ENCODE data around the gene NDUFS7.
"Not testable (repeated sequence)": the region's sequence is repeated elsewhere in the genome, so short reads cannot be mapped to it uniquely, and the experiment has no call there.

Gene NDUFS7

GRCh38 chr19:1420085-1420484, 36.4 kb downstream of the NDUFS7 start:
- DNase-seq, result not testable (repeated sequence)

DNA sequence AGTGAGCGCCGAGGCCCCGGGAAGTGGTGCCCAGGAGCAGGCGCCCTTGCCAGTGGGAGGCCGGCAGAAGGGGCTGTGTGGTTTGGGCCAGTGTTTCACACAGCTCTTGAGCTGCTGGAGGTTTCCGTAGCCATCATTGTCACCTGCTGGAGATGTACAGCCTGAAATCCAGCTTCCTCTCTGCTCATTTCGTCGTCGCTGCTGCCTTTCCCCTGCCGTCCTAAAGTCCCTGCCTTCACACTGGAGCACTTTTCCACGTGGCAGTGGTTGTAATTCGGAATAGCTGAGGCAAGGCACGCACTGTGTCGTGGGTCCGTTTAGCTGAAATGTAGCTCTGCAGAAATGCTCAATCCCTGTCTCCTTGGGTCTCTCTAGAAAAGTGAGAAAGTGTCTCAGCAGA, 36.9 kb downstream of the NDUFS7 start:
- DNase-seq, result no peak

DNA sequence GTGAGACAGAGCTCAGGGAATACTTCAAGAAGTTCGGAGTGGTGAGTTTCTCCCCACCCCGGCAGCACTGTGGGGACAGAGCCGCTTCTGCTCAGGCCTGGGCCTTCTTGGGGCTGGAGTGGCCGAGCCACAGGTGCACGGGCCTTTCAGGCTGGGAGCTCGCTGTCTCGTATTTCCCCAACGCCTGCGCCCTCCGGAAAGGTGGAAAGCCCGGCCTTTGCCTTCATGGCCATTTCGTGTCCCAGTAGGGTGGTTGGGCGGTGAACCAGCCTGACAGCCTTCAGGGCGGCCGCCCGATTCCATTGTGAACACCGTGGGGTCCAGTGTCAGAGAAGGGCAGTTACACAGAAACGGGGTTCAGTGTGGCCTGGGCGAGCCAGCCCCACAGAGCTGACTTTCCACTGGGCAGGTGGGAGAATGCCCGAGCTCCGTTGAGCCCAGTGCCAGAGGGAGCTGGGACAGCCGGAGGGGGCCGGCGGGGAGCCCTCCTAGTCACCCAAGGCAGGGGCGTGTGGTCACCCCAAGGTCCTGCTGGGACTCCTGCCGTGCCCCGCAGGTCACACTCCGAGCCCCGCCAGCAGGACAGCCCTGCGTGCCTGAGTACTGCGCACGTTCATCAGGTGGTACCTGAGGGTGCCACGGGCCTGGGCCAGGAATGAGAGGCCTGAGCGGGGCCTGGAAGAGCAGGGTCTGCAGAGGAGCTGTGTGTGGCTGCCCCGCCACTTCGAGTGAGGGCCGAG, 37.7 kb downstream of the NDUFS7 start:
- DNase-seq, result no peak

DNA sequence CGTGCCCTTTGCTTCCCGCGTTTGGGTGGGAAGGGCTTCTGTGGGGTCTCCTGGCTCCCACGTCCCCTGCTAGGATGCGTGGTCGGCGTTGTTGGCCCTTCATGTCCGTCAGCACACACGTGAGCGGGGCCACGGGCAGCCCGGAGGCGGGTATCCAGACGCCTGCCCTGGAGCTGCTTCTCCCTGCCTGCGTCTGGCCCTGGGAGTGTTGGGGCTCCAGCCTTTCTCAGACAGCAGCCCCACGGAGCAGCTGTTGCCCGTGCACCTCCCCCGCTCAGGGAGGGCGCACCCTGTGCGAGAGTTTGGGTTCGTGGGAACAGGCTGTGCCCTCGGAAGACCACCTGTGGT, 38.2 kb downstream of the NDUFS7 start:
- DNase-seq, result no peak

DNA sequence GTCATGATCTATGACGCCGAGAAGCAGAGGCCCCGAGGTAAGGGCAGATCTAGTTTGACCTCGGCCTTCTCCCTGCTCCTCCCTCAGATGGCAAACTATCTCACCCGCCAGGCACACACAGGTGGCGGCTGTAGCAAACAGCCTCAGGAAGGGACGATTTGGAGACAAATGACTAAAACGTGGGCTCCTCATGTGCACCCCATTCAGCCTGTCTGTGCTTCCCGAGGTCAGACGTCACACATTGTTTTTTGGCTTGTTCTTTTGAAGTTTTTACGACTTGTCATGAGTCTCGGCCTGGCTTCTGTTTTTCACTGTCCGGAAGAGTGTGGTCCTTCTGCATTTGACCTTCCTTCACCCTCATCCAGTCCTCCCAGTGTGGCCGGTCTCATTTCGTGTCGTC, 38.7 kb downstream of the NDUFS7 start:
- DNase-seq, result no peak

GRCh38 chr19:1422943-1423342, 39.2 kb downstream of the NDUFS7 start:
- no peak for DNase-seq

GRCh38 chr19:1423436-1424191, 39.9 kb downstream of the NDUFS7 start:
- DNase-seq, result no peak

DNA sequence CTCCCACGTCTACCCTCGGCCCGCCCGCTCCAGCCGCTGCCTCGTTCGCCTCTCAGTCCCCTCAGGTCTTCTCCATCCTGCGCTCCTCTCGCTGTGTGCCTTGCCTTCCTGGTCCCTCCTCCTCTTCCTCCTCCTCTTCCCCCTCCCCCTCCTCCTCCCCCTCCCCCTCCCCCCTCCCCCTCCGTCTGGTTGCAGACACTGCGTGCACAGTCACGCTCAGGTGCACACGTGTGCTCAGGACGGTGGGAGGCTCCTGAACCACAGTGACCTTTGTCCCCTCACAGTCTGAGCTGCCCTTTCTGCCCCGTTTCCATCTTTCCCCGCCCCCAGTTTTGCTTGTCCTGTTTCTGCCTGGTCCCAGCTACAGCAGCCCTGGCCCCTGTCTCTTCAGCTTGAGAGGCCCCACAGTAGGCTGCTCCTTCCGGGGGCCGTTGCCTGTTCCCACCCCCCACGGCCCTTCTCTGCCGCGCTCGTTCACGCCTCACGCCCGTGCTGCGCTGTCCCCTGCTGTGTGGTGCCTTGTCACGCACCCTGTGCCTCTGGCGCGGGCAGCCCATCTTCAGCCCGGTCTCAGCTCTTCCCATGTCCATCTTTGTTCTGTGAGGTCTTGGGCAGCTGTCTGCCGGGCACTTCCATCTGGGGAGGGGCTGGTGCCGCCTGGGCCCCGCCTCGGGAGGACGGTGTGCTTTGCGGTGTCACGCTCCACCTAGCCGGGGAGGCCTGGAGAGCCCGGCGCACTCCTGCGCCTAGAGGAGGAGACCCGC, 40.7 kb downstream of the NDUFS7 start:
- DNase-seq, result no peak

- no peak for DNase-seq
Measured at GRCh38 chr19:1425102-1425837, 41.6 kb downstream of the NDUFS7 start.

- DNase-seq, result no peak
Measured at GRCh38 chr19:1425902-1426301, 42.2 kb downstream of the NDUFS7 start.

DNA sequence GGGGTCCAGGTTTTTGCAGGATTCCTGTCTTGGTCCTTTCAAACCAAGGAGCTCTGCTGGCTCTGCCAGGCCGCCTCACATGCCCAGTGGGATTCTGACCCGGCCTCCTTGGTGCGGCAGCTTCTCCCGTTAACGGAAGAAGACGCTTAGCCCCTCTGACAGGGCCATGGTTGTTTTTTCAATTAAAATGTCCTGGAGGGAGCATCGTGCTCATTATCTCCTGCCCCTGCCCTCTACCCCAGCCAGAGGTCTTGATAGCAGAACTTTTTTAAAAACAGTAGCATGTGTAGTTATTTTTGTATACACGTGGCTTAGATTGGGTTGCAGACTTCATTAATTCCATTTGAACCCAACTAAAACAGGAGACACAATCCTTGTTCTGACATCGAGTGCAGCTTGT, 43.0 kb downstream of the NDUFS7 start:
- DNase-seq, result no peak

- DNase-seq, result no peak
Measured at GRCh38 chr19:1427221-1427920, 43.7 kb downstream of the NDUFS7 start.

DNA sequence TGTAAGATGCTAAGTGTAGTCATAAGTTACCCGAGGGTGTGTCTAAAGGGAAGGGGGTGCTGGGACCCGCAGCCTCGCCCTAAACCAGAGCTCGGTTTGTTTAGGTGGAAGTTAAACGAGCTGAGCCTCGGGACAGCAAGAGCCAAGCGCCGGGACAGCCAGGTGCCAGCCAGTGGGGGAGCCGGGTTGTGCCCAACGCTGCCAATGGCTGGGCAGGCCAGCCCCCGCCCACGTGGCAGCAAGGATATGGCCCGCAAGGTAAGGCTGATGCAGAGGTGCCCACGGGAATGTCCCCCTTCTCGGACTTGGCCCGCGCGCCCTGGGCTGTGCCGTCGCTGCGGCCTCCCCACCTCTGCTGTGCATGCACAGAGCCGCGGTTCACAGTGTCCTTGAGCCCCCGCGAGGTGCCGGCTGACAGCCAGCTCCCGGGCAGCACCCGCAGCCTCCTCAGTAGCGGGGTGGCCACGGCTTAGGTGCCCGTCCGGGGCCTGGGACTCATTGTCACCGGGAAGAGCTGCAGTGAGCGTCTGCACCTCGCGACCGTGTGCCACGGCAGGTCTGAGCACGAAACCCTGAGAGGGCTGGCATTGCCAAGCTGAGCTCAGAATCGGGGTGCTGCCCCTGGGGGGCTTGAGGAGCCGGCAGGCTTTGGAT, 45.2 kb downstream of the NDUFS7 start:
- DNase-seq, result no peak

DNA sequence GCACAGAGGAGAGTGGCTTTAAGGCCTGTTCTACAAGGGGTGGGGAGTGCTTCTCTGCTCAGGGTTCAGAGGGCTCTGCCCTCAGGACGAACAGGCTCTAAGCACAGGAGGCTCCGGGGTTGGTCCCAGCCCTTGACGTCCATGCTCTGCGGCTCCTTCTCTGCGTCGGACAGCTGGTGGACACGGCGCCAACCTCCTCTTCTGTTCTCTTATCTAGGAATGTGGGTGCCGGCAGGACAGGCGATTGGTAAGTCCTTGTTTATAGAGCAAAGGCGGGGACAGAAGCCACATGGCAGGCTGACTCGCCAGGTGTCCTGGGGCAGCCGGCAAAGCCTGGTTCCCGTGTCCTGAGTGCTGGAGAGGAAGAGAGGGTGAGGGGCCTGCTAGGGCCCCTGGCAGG, 46.0 kb downstream of the NDUFS7 start:
- DNase-seq, result no peak

GRCh38 chr19:1430246-1430645, 46.5 kb downstream of the NDUFS7 start:
- no peak for DNase-seq

DNA sequence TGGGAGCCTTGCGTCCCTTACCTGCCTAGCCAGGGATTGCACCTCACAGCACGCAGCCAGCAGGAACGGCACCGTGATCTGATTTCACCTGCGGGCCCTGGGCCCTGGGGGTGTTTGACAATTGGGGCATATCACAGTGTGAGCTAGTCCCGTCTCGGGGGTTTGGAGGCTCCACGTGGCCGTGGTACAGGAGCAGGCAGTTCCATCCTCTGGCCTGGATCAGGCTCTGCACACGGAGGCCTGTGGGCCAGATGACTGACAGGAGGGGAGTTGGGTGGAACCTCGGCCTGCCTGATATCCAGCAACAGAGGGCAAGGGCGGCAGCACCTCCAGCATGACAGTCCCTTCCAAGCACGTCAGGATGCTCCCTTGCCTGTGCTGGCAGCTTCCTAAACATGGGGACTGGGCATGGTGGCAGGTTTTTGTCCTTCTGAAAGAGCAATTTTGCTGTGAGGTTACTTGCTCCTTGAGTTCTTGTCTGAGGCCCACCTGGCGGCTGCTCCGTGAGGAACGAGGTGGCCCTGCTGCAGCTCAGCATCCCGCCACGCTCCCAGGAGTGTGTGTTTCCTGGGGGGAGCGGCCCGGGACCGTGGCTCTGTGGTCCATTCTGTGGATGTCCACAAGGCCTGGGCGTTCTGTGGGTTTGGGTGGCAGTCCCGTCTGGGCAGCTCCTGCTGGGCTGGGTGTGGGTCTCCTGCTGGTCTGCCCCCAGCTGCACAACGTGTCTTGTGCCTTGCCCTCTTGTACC, 48.2 kb downstream of the NDUFS7 start:
- no peak for DNase-seq

- no peak for DNase-seq
Measured at GRCh38 chr19:1432507-1432887, 48.8 kb downstream of the NDUFS7 start.

DNA sequence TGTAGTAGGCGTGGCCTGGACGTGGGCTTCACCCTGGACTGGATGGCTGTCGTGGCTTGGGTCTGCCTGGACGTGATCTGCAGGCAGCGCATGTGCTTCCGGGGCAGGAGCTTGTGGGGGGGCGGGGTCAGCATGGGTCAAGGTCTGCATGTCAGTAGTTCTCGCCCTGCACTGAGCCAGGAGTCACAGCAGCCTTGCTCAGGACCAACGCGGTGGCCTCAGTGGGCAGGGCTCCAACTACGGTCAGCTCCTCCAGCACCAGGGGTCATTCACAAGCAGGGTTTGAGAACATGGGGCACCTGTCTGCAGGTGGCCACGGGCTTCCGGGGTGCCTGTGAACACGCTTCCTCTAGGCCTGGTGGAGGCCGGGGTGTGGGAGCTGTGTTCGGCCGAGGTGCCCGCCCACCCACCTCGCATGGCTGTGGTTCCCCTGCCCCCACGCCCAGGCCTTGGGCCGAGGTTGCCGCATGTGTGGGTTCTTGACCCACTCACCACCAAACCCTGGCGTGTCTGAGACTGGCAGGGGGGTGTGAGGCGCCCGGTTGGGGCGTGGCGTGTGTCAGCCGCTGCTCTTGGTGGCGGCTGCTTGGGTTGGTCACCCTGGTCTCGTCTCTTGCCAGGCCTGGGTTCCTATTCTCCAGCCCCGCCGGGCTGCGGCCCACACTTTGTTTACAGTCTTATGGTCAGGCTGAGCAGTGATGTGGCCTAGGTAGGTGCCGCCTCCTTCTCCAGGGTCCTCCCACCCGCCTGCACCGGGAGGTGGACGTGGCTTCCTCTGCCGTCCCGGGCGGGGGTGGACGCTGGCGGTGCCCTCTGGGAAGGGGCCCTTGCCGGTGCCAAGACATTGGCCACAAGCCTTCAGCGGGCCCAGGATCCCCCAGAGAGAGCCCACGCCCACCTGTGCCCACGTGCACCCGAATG, 49.7 kb downstream of the NDUFS7 start:
- no peak for DNase-seq

- DNase-seq, result no peak
Measured at GRCh38 chr19:1434040-1434366, 50.3 kb downstream of the NDUFS7 start.

GRCh38 chr19:1434577-1435060, 50.9 kb downstream of the NDUFS7 start:
- DNase-seq, result no peak
